ENCODE results near the gene TM7SF2. TPM values are rescaled to one million over a fixed set of nuclear protein-coding genes. Genes with fewer than 3 reads are reported as not detected.
"Not testable (repeated sequence)": the region's sequence is repeated elsewhere in the genome, so short reads cannot be mapped to it uniquely, and the experiment has no call there.

The TM7SF2 gene
- total RNA-seq, 1 donor from 2014 or later = 72.4 TPM

GRCh38 chr11:65135633-65136145, 24.0 kb downstream of the TM7SF2 start:
- ATAC-seq (ENCODE audit: poor library complexity) (no peak), DNase-seq (no peak)
- intact Hi-C loops (cut with DNase I) = no loop called here

- intact Hi-C loops (cut with DNase I) = no loop called here
- DNase-seq = no peak
- no peak for ATAC-seq (ENCODE audit: poor library complexity)
Observed at GRCh38 chr11:65136515-65137096, 24.9 kb downstream of the TM7SF2 start.

GRCh38 chr11:65141896-65142494, 30.3 kb downstream of the TM7SF2 start:
- no peak for DNase-seq
- ATAC-seq (ENCODE audit: poor library complexity) = no peak
- intact Hi-C loops (cut with DNase I) = no loop called here

DNA sequence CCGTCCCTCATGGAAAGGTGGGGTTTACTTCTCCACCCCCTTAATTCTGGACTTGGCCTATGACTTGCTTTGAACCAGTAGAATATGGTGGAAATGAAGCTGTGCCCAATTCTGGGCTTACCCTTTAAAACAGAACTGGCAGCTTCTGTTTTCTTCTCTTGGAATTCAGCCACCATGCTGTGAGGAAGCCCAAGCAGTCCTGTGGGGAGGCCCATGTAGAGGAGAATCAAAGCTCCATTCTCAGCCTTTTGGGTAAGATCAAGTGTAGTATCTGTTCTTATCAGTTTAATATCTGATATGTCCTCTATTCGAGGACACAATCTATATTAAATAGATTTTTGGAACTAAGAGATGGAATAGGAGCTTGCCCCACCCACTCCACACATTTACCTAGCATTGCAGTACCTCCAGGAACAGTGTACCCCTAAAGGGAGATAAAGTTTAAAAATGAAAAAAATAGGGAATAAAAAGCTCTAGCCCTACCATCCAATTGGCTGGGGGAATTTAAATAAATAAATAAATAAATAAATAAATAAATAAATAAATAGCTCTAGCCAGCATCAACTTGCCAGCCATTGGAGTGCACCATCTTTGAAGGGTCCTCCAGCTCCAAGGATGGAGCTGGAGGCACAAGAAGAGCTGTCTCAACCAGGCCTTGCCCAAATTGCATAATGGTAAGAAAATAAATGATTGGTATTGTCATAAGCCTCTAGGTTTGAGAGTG, 35.8 kb downstream of the TM7SF2 start:
- intact Hi-C loops (cut with DNase I) = no loop called here
- DNase-seq = no peak
- no peak for ATAC-seq (ENCODE audit: poor library complexity)

GRCh38 chr11:65148657-65149056, 37.0 kb downstream of the TM7SF2 start:
- DNase-seq = no peak
- no peak for ATAC-seq (ENCODE audit: poor library complexity)
- intact Hi-C loops (cut with DNase I) = no loop called here

GRCh38 chr11:65150131-65150508, 38.4 kb downstream of the TM7SF2 start:
- intact Hi-C loops (cut with DNase I); DNase-seq; ATAC-seq (ENCODE audit: poor library complexity): not testable (repeated sequence)

DNA sequence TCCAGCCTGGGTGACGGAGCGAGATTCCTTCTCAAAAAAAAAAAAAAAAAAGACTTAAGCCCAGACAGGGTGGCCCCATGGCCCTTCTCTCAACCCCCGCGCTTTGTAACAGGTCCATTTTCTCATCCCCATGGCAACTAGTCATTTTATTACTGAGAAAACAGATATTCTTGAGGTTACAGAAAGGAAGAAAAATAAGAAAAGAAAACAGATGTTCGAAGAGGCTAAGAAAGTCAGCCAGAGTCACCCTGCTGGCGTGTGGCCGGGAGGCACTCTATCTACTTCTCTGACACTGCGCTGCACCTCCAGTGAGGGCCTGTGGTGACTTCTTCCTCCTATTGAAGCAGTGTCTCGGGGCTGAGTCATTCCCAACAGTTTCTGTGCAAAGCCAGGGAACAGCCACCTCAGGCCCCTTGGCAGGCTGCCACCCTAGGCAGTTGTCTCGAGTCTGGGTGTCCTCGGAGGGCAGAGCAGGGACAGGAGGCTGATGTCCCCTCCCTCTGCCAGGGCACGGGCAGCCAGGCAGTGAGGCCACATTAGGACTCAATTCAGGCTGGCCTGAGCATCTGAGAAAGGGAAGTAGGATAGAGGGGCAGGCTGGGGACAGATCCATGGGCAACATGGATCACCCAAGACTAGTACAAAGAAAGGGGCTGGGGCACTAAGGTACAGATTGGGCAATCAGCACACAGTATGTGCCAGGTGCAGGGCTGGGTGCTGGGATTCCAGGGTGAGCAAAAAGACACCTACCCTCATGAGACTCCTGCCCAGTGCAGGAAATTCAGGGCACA, 39.0 kb downstream of the TM7SF2 start:
- intact Hi-C loops (cut with DNase I) = no loop called here
- ATAC-seq (ENCODE audit: poor library complexity) (peak; percentile 95), DNase-seq (peak; percentile 92)

DNA sequence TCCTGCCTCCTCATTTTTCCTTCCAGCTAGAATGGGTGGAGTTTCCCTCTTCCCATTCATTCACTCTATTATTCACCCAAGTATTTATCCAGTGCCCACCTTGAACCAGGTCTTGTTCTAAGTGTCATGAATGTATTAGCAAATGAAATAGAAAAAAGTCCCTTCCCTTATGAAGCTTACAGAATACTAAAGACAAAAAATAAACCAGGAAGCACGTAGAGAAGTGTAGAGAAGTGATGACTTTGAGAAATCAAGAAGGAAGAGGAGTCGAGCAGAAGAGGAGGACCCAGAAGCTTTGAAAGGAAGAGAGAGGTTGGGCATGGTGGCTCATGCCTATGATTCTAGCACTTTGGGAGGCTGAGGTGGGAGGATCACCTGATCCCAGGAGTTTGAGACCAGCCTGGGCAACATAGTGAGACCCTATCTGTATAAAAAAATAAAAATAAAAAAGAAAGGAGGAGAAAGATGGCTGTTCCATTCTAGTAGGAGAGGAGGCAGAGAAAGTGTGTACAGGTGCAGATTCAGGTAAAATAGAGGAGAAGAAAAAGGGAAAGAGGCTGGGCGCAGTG, 39.7 kb downstream of the TM7SF2 start:
- ATAC-seq (ENCODE audit: poor library complexity) (no peak), DNase-seq (no peak)
- intact Hi-C loops (cut with DNase I) = no loop called here

DNA sequence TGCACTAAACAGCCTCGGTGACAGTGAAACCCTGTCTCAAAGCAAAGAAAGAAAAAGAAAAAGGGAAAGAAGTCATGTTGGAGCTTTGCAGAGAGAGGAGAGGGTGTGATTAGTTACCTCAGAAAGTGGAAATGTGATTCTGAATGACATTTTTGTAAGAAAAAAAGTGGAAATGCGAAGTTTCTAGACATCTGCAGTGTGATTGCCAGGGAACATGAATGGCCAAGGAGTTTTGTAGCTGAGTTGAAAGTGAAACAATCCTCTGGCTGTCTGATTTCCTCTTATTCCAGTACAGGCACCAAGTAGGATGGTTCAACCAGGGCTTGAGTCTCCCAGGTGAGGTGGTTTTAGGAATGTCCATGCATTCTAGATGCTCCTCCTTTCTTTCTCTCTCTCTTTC, 40.5 kb downstream of the TM7SF2 start:
- ATAC-seq (ENCODE audit: poor library complexity) (no peak), DNase-seq (no peak)
- intact Hi-C loops (cut with DNase I) = no loop called here

DNA sequence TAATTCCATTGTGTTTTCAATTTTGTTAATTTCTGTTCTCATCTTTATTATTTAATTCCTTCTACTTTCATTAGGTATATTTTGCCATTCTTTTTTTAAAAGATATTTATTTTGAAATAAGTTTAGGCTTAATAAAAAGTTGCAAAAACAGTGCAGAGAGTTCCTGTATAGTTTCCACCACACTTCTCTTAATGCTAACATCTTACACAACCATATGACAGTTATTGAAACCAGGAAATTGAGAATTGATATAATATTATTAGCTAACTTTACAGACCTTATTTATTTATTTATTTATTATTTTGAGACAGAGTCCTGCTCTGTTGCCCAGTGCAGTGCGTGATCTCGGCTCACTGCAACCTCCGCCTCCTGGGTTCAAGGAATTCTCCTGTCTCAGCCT, 44.6 kb downstream of the TM7SF2 start:
- intact Hi-C loops (cut with DNase I) = no loop called here
- ATAC-seq (ENCODE audit: poor library complexity) (no peak), DNase-seq (no peak)

DNA sequence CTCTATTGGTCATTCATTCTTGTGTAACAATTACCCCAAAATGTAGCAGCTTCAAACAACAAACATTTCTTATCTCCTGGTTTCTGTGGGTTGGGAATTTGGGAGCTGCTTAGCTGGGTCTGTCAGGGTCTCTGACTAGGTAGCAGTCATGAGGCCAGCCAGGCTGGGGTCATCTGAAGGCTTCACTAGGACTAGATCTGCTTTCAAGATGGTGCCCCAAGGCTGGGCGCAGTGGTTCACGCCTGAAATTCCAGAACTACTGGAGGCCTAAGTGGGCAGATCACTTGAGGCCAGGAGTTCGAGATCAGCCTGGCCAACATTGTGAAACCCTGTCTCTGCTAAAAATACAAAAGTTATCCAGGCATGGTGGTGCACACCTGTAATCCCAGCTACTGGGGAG, 45.3 kb downstream of the TM7SF2 start:
- intact Hi-C loops (cut with DNase I) = no loop called here
- ATAC-seq (ENCODE audit: poor library complexity) = no peak
- DNase-seq = no peak

DNA sequence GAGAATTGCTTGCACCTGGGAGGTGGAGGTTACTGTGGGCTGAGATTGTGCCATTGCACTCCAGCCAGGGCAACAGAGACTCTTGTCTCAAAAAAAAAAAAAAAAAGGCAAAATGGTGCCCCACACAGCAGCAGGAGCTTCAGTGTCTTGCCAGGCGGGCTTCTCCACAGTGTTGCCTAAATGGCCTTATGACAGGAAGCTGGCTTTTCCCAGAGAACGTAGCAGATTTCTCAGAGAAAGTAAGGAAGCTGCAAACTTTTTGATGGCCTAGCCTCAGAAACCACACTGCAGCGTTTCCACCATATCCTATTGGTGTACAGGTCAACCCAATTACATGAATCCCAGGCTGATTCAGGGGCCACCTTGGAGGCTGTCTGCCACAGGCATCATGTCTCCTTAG, 45.7 kb downstream of the TM7SF2 start:
- ATAC-seq (ENCODE audit: poor library complexity) (no peak), DNase-seq (no peak)
- intact Hi-C loops (cut with DNase I) = no loop called here

DNA sequence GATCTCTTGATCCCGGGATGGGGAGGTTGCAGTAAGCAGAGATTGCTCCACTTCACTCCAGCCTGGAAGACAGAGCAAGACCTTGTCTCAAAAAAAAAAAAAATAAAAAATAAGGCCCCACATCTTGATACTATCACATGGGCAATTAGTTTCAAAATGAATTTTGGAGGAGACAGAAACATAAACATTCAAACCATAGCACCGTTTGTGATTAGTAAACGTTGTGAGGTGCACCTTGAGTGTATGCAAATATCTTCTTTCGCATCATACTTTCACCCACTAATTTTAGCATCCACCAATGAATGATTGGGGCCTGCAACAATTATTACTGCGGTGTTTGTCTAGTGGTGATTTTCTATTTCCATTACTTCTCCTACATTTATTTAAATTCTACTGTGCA, 47.3 kb downstream of the TM7SF2 start:
- intact Hi-C loops (cut with DNase I) = no loop called here
- DNase-seq = no peak
- ATAC-seq (ENCODE audit: poor library complexity) = no peak

DNA sequence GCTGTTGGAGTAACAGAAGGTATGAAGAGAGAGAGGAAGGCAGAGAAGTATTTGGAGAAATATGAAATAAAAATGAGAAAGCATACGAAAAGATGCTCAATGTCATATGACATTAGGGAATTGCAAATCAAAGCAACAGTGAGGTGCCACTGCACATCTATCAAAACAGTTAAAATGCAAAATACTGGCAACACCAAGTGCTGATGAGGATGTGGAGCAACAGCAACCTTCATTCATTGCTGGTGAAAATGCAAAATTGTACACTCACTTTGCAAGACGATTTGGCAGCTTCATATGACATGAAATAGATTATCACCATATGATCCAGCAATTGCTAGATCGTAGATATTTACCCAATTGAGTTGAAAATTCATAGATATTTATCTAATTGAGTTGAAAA, 49.0 kb downstream of the TM7SF2 start:
- DNase-seq (no peak), ATAC-seq (ENCODE audit: poor library complexity) (no peak)
- intact Hi-C loops (cut with DNase I) = no loop called here

DNA sequence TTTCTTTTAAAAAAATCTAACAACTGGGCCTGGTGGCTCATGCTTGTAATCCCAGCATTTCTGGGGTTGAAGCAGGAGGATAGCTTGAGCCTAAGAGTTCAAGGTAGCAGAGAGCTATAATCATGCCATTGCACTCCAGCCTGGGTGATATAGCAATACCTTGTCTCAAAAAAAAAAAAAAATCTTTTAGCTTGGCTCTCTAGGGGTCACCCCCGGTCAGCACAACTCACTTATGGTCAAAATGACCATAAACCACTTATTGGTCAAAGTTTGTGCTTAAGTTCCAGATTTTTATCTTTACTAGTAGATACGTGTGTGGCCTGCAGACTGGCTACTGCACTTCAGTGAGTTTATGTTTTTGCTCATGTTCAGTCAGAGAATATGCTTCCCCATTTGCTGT, 52.0 kb downstream of the TM7SF2 start:
- no peak for DNase-seq
- intact Hi-C loops (cut with DNase I) = no loop called here
- ATAC-seq (ENCODE audit: poor library complexity) = no peak
